CD4-positive, alpha-beta T cell (primary cell): ENCODE data around the gene IL1RL2. TPM values are rescaled to one million over a fixed set of nuclear protein-coding genes. Genes with fewer than 3 reads are reported as not detected.

Experiments used
- ATAC-seq: fragments of 200-7000 bp; cut with Tn5 transposase; one replicate; pipeline ENCODE4 v1.10.0; 2022; ENCODE audit warnings: mild to moderate bottlenecking; ENCODE audit not compliant: poor library complexity
- CTCF ChIA-PET: fragments of 350-600 bp; sonication (Branson Sonifier 250); formaldehyde crosslinking; loops from one replicate; lab custom pipeline; 2021; ENCODE audit warnings: antibody characterized with exemption, inconsistent platforms; lab: Charles Lee
- POLR2A ChIA-PET: fragments of 350-600 bp; sonication (Branson Sonifier 250); formaldehyde crosslinking; loops from one replicate; lab custom pipeline; 2021; ENCODE audit warnings: antibody characterized with exemption, inconsistent platforms; lab: Charles Lee
- DNase-seq, 14 experiments: peaks; one replicate each; pipeline ENCODE4 v3.0.0-alpha.2; 2013 to 2020; ENCODE audit warnings: mixed read lengths in 2 of 14
- H3K27ac ChIP-seq, 2 donors: one replicate each; pipeline versions ENCODE4 v1.5.1 to v1.7.0; 2013; ENCODE audit warnings: low read length in 2 of 2, low read depth in 1 of 2, mild to moderate bottlenecking in 1 of 2
- H3K27me3 ChIP-seq, 2 experiments: 1 replicate in 1 of 2; 2 replicates in 1 of 2; pipeline versions ENCODE4 v1.6.1 to v1.7.0; 2013; ENCODE audit warnings: low read length in 2 of 2, control low read depth in 1 of 2, mild to moderate bottlenecking in 1 of 2, moderate library complexity in 1 of 2; ENCODE audit not compliant: insufficient read depth in 2 of 2, control insufficient read depth in 1 of 2
- H3K36me3 ChIP-seq: one replicate; pipeline ENCODE4 v1.6.1; 2013; ENCODE audit warnings: low read length, control low read depth; ENCODE audit not compliant: insufficient read depth
- H3K4me1 ChIP-seq: one replicate; pipeline ENCODE4 v1.6.1; 2013; ENCODE audit warnings: low read length, control low read depth; ENCODE audit not compliant: insufficient read depth
- H3K4me3 ChIP-seq: one replicate; pipeline ENCODE4 v1.5.1; 2013; ENCODE audit warnings: mild to moderate bottlenecking, low read length, moderate library complexity
- H3K9me3 ChIP-seq, 2 experiments: 1 replicate in 1 of 2; 2 replicates in 1 of 2; pipeline versions ENCODE4 v1.6.1 to v1.7.0; 2013; ENCODE audit warnings: low read length in 2 of 2, mild to moderate bottlenecking in 2 of 2, control low read depth in 1 of 2, moderate library complexity in 1 of 2; ENCODE audit not compliant: control insufficient read depth in 1 of 2, insufficient read depth in 1 of 2
- H3K27ac Mint-ChIP-seq: one replicate; pipeline ENCODE4 v1.8.0; 2020; ENCODE audit warnings: mixed read lengths
- H3K27me3 Mint-ChIP-seq: one replicate; pipeline ENCODE4 v1.8.0; 2021; ENCODE audit warnings: mixed read lengths
- H3K36me3 Mint-ChIP-seq: one replicate; pipeline ENCODE4 v1.8.0; 2021; ENCODE audit warnings: low read depth, mixed read lengths
- H3K4me1 Mint-ChIP-seq: one replicate; pipeline ENCODE4 v1.8.0; 2021; ENCODE audit warnings: low read depth, mixed read lengths
- H3K4me3 Mint-ChIP-seq: one replicate; pipeline ENCODE4 v1.8.0; 2020; ENCODE audit warnings: mild to moderate bottlenecking, mixed read lengths
- H3K9me3 Mint-ChIP-seq: one replicate; pipeline ENCODE4 v1.8.0; 2020; ENCODE audit warnings: mixed read lengths
- intact Hi-C, 2 experiments: fragments of 100-400 bp; cut with DNase I in 1 of 2; cut with micrococcal nuclease in 1 of 2; formaldehyde crosslinking; loops; one replicate each; pipeline versions ENCODE4 v1.15.1 to v1.9.0; 2023 to 2025; cut with DNase I, micrococcal nuclease
- total RNA-seq, 174 experiments: library from RNA in 2 of 174; stranded (reverse) in 2 of 174; gene quantifications; one replicate each; pipeline ENCODE4 v1.2.3 and lab custom pipeline; 2021 to 2026
- TF ChIP-seq, protein P1 (sequence below): fragments of 200-600 bp; IDR thresholded peaks from one replicate; pipeline ENCODE4 v1.8.0; 2022; ENCODE audit warnings: antibody characterized with exemption, mild to moderate bottlenecking

Gene IL1RL2
- total RNA-seq, 2 experiments from 2014 or later: not detected

DNA sequence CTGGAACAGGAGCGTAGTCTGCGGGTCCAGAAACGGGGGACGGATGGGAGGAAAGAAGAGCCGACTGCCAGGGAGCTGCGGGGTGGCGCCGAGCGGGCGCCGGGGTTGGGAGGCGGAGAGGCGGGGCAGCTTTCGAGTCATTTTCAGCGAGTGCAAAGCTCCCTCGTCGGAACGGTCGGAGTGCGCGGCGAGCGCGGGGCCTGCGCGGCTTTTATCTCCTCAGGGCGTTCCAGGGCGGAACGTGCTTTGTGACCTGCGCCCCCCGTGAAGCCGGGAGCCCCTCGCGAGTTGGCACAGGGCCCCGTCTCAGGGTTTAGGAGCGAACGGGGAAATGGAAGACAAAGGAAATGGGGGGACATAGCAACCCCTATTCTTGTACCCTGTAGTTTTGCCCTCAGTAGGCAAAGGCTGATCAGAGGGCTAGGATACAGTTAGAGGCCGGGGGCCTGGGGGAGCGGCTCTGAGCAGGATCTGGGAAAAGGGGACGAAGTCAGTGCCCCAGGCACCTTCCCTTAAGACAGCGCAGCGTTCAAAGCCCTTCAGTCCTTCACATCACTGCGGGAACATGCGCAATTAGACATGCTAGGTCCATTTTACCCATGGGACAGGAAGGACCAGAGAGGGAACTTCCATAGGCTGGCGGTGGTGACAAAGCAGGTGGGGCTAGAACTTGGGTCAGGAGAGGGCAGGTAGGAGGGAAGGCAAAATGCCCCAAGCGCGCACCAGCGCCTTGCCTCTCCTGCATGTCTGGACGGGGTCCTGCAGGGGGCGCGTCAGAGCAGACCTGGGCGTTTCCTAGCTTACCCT lies 64.4 kb downstream of the IL1RL2 start:
- Mint-ChIP-seq H3K27me3 (no peaks in the 10 kb centered on the region), H3K4me1 (peaks cover 23% of the 10 kb centered on the region), H3K4me3 (peak overlapping the region; percentile 96), H3K9me3 (peaks cover under 1% of the 10 kb centered on the region), H3K36me3 (no peaks in the 10 kb centered on the region), H3K27ac (peak overlapping the region; percentile 12)
- intact Hi-C loops: loop anchor here (1.0 to 5.0 kb wide), 4 partner anchors 46 to 194 kb away; partner anchors contain the start of gene IL18R1 (in 2 of the 2)
- Histone ChIP-seq H3K27me3 (no peaks in the 10 kb centered on the region), H3K9me3 (no peaks in the 10 kb centered on the region), H3K4me1 (peaks cover 19% of the 10 kb centered on the region), H3K4me3 (peak overlapping the region; percentile 60), H3K27ac (no peak overlapping the region), H3K36me3 (no peaks in the 10 kb centered on the region)
- ChIA-PET POLR2A (interaction anchor here (0.6 to 1.6 kb wide), 5 partner anchors 11 to 194 kb away, joined by 3 to 10 read pairs (median 3); no protein-coding TSS in a partner anchor), CTCF (interaction anchor here (0.6 to 2.2 kb wide), 8 partner anchors 11 to 238 kb away, joined by 3 to 29 read pairs (median 4); partner anchors contain the start of gene IL18R1)
- TF ChIP-seq, protein P1, sequence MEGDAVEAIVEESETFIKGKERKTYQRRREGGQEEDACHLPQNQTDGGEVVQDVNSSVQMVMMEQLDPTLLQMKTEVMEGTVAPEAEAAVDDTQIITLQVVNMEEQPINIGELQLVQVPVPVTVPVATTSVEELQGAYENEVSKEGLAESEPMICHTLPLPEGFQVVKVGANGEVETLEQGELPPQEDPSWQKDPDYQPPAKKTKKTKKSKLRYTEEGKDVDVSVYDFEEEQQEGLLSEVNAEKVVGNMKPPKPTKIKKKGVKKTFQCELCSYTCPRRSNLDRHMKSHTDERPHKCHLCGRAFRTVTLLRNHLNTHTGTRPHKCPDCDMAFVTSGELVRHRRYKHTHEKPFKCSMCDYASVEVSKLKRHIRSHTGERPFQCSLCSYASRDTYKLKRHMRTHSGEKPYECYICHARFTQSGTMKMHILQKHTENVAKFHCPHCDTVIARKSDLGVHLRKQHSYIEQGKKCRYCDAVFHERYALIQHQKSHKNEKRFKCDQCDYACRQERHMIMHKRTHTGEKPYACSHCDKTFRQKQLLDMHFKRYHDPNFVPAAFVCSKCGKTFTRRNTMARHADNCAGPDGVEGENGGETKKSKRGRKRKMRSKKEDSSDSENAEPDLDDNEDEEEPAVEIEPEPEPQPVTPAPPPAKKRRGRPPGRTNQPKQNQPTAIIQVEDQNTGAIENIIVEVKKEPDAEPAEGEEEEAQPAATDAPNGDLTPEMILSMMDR: peak; percentile 90
- ATAC-seq: peak; percentile 87
- peak; percentile 48 to 84 (median 62) for DNase-seq

- H3K4me3 ChIP-seq: peak overlapping the region; percentile 60
- ChIA-PET POLR2A (interaction anchor here (0.6 to 1.6 kb wide), 4 partner anchors 12 to 167 kb away, joined by 3 to 10 read pairs (median 3); no protein-coding TSS in a partner anchor), CTCF (interaction anchor here (0.6 to 2.2 kb wide), 6 partner anchors 11 to 198 kb away, joined by 3 to 29 read pairs (median 4); partner anchors contain the start of gene IL18R1)
- H3K27ac ChIP-seq: no peak overlapping the region
- Mint-ChIP-seq H3K27ac (no peak overlapping the region), H3K27me3 (no peaks in the 10 kb centered on the region), H3K9me3 (peaks cover 2% of the 10 kb centered on the region), H3K4me1 (peaks cover 28% of the 10 kb centered on the region), H3K4me3 (peak overlapping the region; percentile 96), H3K36me3 (no peaks in the 10 kb centered on the region)
- no peaks in the 10 kb centered on the region for H3K27me3 ChIP-seq
- H3K36me3 ChIP-seq: no peaks in the 10 kb centered on the region
- ATAC-seq (no peak), DNase-seq (no peak)
- TF ChIP-seq, protein P1: peak; percentile 8
- peaks cover 19% of the 10 kb centered on the region for H3K4me1 ChIP-seq
- H3K9me3 ChIP-seq: no peaks in the 10 kb centered on the region
- intact Hi-C loops: loop anchor here (1.0 to 5.0 kb wide), 4 partner anchors 45 to 193 kb away; partner anchors contain the start of gene IL18R1 (in 2 of the 2)
Observed at GRCh38 chr2:102251849-102252203, 65.0 kb downstream of the IL1RL2 start.

- intact Hi-C loops: loop anchor here (5.0 kb wide), 2 partner anchors 45 to 105 kb away; partner anchors contain the start of gene IL18R1 (in 2 of the 2)
- Mint-ChIP-seq H3K9me3 (peaks cover 2% of the 10 kb centered on the region), H3K27me3 (no peaks in the 10 kb centered on the region), H3K36me3 (no peaks in the 10 kb centered on the region), H3K4me3 (peak overlapping the region; percentile 46), H3K4me1 (peaks cover 31% of the 10 kb centered on the region), H3K27ac (no peak overlapping the region)
- Histone ChIP-seq H3K4me1 (peaks cover 23% of the 10 kb centered on the region), H3K9me3 (no peaks in the 10 kb centered on the region), H3K27ac (no peak overlapping the region), H3K36me3 (no peaks in the 10 kb centered on the region), H3K4me3 (no peak overlapping the region), H3K27me3 (no peaks in the 10 kb centered on the region)
- TF ChIP-seq, protein P1: no peak
- ATAC-seq (no peak), DNase-seq (no peak)
- ChIA-PET POLR2A (interaction anchor here (0.7 to 1.0 kb wide), 2 partner anchors 21 to 116 kb away, joined by 3 read pairs; no protein-coding TSS in a partner anchor), CTCF (interaction anchor here (0.6 to 2.2 kb wide), 6 partner anchors 12 to 197 kb away, joined by 3 to 29 read pairs (median 4); partner anchors contain the start of gene IL18R1)
Observed at GRCh38 chr2:102252236-102252635, 65.4 kb downstream of the IL1RL2 start.
